ENCODE measurements around the gene LHX2. TPM values are rescaled to one million over a fixed set of nuclear protein-coding genes. Genes with fewer than 3 reads are reported as not detected.
A peak's percentile ranks its signal among the peaks of the same experiment; 100 is the strongest.

The LHX2 gene
- total RNA-seq, 2 experiments from 2014 or later: not detected

- intact Hi-C loops (cut with micrococcal nuclease): no loop called here
- no peak overlapping the region for H3K27ac Mint-ChIP-seq
- CTCF ChIA-PET: no interaction called here
- peaks cover 50% of the 10 kb centered on the region for H3K27me3 Mint-ChIP-seq
- ATAC-seq (no peak), DNase-seq (no peak)
- TF ChIP-seq CTCF (IDR thresholded peaks at IDR 0.05): no peak
- no peaks in the 10 kb centered on the region for H3K4me1 Mint-ChIP-seq (ENCODE audit: low read depth)
- H3K4me3 Mint-ChIP-seq: no peak overlapping the region
- POLR2A ChIA-PET: no interaction called here
- no peaks in the 10 kb centered on the region for H3K36me3 Mint-ChIP-seq (ENCODE audit: low read depth)
- no peaks in the 10 kb centered on the region for H3K9me3 Mint-ChIP-seq
Observed at GRCh38 chr9:124047251-124047672, 35.7 kb downstream of the LHX2 start.

DNA sequence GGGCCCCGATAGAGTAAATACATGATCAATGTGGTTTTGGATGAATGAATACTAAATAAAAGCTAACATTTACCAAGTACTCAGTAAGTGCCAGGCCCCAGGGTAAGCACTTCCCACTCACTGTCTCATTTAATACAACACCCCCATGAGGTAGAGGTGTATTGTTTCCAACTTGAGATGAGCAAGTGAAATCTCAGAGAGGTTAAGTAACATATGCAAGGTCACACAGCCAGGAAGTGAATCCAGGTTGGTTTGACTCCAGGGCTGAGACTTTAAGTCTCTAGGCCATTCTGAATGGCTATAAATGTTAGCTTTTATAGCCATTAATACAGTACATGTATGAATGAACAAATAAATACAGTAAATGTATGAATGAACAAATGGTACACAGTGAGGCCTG is 39.4 kb downstream of the LHX2 start:
- Mint-ChIP-seq H3K27me3 (peaks cover 38% of the 10 kb centered on the region), H3K4me3 (no peak overlapping the region), H3K36me3 (ENCODE audit: low read depth) (no peaks in the 10 kb centered on the region), H3K27ac (no peak overlapping the region), H3K4me1 (ENCODE audit: low read depth) (peaks cover 2% of the 10 kb centered on the region), H3K9me3 (no peaks in the 10 kb centered on the region)
- ChIA-PET POLR2A (no interaction called here), CTCF (interaction anchor here (7.3 kb wide), 1 partner anchor 10 kb away, joined by 47 read pairs; no protein-coding TSS in a partner anchor)
- DNase-seq (no peak), ATAC-seq (no peak)
- intact Hi-C loops (cut with micrococcal nuclease): no loop called here
- no peak for TF ChIP-seq CTCF (IDR thresholded peaks at IDR 0.05)

DNA sequence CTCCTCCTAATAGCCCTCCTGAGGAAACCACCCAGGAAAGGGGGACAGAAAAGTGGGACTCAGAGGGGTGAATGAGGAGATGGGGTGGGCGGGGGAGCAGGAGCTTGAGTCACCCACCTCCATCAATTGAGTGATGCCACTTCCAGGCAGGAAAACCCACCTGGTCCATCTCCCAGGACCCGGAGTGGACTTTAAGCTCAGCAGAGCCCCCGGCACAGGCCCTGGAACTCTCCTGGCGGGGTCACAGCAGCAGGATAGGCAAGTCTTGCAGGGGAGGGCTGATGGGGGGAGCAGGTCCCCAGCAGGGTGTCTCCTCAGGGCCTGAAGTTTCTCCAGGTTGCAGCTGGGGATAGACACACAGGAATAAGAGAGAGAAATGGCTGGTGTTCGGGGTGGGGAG is 40.8 kb downstream of the LHX2 start:
- H3K27ac Mint-ChIP-seq: no peak overlapping the region
- no peaks in the 10 kb centered on the region for H3K36me3 Mint-ChIP-seq (ENCODE audit: low read depth)
- intact Hi-C loops (cut with micrococcal nuclease): no loop called here
- TF ChIP-seq CTCF (IDR thresholded peaks at IDR 0.05): no peak
- no peak for DNase-seq
- POLR2A ChIA-PET: no interaction called here
- CTCF ChIA-PET: interaction anchor here (7.3 kb wide), 1 partner anchor 11 kb away, joined by 47 read pairs; no protein-coding TSS in a partner anchor
- no peaks in the 10 kb centered on the region for H3K9me3 Mint-ChIP-seq
- H3K4me1 Mint-ChIP-seq (ENCODE audit: low read depth): peaks cover 2% of the 10 kb centered on the region
- no peak for ATAC-seq
- H3K4me3 Mint-ChIP-seq: no peak overlapping the region
- H3K27me3 Mint-ChIP-seq: peaks cover 30% of the 10 kb centered on the region

- ATAC-seq (peak; percentile 98), DNase-seq (peak; percentile 70)
- peaks cover 30% of the 10 kb centered on the region for H3K27me3 Mint-ChIP-seq
- H3K9me3 Mint-ChIP-seq: no peaks in the 10 kb centered on the region
- no peaks in the 10 kb centered on the region for H3K36me3 Mint-ChIP-seq (ENCODE audit: low read depth)
- intact Hi-C loops (cut with micrococcal nuclease): no loop called here
- TF ChIP-seq CTCF (IDR thresholded peaks at IDR 0.05): no peak
- H3K4me3 Mint-ChIP-seq: no peak overlapping the region
- POLR2A ChIA-PET: interaction anchor here (1.6 kb wide), 1 partner anchor 14 kb away, joined by 4 read pairs; no protein-coding TSS in a partner anchor
- CTCF ChIA-PET: interaction anchor here (7.3 kb wide), 1 partner anchor 14 kb away, joined by 47 read pairs; no protein-coding TSS in a partner anchor
- no peak overlapping the region for H3K27ac Mint-ChIP-seq
- H3K4me1 Mint-ChIP-seq (ENCODE audit: low read depth): peaks cover 2% of the 10 kb centered on the region
Observed at GRCh38 chr9:124054582-124055227, 43.1 kb downstream of the LHX2 start.

DNA sequence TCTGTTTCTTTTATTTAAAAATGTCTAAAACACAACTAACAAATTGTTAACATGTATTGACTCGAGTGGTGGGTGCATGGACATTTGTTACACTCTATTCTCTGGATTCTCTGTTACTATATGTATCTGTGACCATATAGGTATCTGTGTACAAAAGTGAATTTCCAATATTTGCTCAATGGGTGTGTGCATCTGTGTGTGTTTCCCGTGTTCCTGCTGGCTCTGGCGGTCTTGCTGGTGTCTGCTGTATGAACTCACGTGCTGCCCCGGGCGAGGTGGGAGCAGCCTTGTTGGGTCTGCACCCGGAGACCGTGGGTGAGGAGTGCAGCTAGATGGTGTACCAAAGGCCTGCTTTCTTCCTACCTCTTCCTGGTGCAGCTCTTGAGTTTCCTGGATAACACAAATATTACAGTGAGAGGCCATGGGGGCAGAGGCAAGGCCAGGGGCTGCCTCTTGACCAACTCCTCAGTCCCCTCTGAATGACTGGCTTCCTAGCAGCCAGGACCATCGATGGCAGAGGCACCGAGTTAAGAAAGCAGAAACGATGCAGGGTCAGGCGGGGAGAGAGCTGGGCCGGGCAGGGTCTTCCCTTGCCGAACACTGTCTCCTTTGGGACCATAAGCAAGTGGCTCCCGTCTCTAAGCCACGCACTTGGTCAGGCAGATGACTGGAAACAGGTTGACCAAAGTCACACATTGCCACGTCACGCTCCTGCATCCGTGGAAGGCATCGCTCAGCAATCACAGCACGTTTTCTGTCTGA is 49.5 kb downstream of the LHX2 start:
- H3K4me1 Mint-ChIP-seq (ENCODE audit: low read depth): no peaks in the 10 kb centered on the region
- DNase-seq: no peak

More for the DNA sequence above, 49.5 kb downstream of the LHX2 start:
- ATAC-seq: no peak
- POLR2A ChIA-PET: no interaction called here
- intact Hi-C loops (cut with micrococcal nuclease): no loop called here
- no peak overlapping the region for H3K27ac Mint-ChIP-seq
- peaks cover 16% of the 10 kb centered on the region for H3K27me3 Mint-ChIP-seq
- no peaks in the 10 kb centered on the region for H3K9me3 Mint-ChIP-seq
- no peaks in the 10 kb centered on the region for H3K36me3 Mint-ChIP-seq (ENCODE audit: low read depth)
- no peak overlapping the region for H3K4me3 Mint-ChIP-seq
- CTCF ChIA-PET: no interaction called here
- no peak for TF ChIP-seq CTCF (IDR thresholded peaks at IDR 0.05)

All from activated CD8-positive, alpha-beta T cell treated with anti-CD3 and anti-CD28 coated beads for 36 hours (primary cell).